Stimulated activated CD4-positive, alpha-beta T cell treated with anti-CD3 and anti-CD28 coated beads, TNF-alpha, amount 100 ng/mL, for 1 hour (primary cell): ENCODE results near the gene SPTBN1.

Experiments
- DNase-seq, 3 donors: peaks; one replicate each; pipeline ENCODE4 v3.0.0-alpha.2; 2020; ENCODE audit warnings: low read depth in 3 of 3, low spot score in 1 of 3

Gene SPTBN1

GRCh38 chr2:54434229-54434628 is 21.9 kb upstream of the SPTBN1 start:
- no peak for DNase-seq

GRCh38 chr2:54434711-54435110 is 21.4 kb upstream of the SPTBN1 start:
- DNase-seq: no peak

- no peak for DNase-seq
Measured at GRCh38 chr2:54435325-54436226, 20.6 kb upstream of the SPTBN1 start.

GRCh38 chr2:54437588-54437987 is 18.5 kb upstream of the SPTBN1 start:
- no peak for DNase-seq

- DNase-seq: no peak
Measured at GRCh38 chr2:54438271-54438670, 17.9 kb upstream of the SPTBN1 start.

- DNase-seq: no peak
Measured at GRCh38 chr2:54439582-54439981, 16.5 kb upstream of the SPTBN1 start.

- DNase-seq: no peak
Measured at GRCh38 chr2:54440050-54440449, 16.1 kb upstream of the SPTBN1 start.

- DNase-seq: no peak
Measured at GRCh38 chr2:54444503-54444902, 11.6 kb upstream of the SPTBN1 start.

GRCh38 chr2:54446122-54446521 is 10.0 kb upstream of the SPTBN1 start:
- DNase-seq: no peak

GRCh38 chr2:54446625-54447024 is 9.5 kb upstream of the SPTBN1 start:
- DNase-seq: no peak

- no peak for DNase-seq
Measured at GRCh38 chr2:54454548-54455130, 1.5 kb upstream of the SPTBN1 start.

GRCh38 chr2:54455131-54455562 is 980 bp upstream of the SPTBN1 start:
- no peak for DNase-seq

GRCh38 chr2:54456362-54456611 is 160 bp downstream of the SPTBN1 start:
- no peak for DNase-seq

- no peak for DNase-seq
Measured at GRCh38 chr2:54456612-54457322, 640 bp downstream of the SPTBN1 start.

GRCh38 chr2:54457323-54458023 is 1.3 kb downstream of the SPTBN1 start:
- DNase-seq: no peak

GRCh38 chr2:54459037-54459441 is 2.9 kb downstream of the SPTBN1 start:
- no peak for DNase-seq

- no peak for DNase-seq
Measured at GRCh38 chr2:54461261-54461660, 5.1 kb downstream of the SPTBN1 start.

- DNase-seq: no peak
Measured at GRCh38 chr2:54464341-54464740, 8.2 kb downstream of the SPTBN1 start.

- DNase-seq: no peak
Measured at GRCh38 chr2:54465143-54465542, 9.0 kb downstream of the SPTBN1 start.

GRCh38 chr2:54466870-54467269 is 10.7 kb downstream of the SPTBN1 start:
- no peak for DNase-seq

GRCh38 chr2:54468673-54469072 is 12.5 kb downstream of the SPTBN1 start:
- DNase-seq: no peak
